Skeletal muscle cell (primary cell): Measurements from ENCODE around the gene EIF3F.

Source experiments
- DNase-seq: peaks from one replicate; pipeline ENCODE4 v3.0.0-alpha.2; 2010; ENCODE audit warnings: low read depth
- H3K4me3 ChIP-seq: 2 replicates; pipeline ENCODE4 v1.5.1; 2011; ENCODE audit warnings: low read depth, mild to moderate bottlenecking, control low read depth, low read length, moderate library complexity

The EIF3F gene

GRCh38 chr11:8018484-8019313 lies 31.6 kb downstream of the EIF3F start:
- DNase-seq, result no peak
- H3K4me3 ChIP-seq, result peak overlapping the region; percentile 65

DNA sequence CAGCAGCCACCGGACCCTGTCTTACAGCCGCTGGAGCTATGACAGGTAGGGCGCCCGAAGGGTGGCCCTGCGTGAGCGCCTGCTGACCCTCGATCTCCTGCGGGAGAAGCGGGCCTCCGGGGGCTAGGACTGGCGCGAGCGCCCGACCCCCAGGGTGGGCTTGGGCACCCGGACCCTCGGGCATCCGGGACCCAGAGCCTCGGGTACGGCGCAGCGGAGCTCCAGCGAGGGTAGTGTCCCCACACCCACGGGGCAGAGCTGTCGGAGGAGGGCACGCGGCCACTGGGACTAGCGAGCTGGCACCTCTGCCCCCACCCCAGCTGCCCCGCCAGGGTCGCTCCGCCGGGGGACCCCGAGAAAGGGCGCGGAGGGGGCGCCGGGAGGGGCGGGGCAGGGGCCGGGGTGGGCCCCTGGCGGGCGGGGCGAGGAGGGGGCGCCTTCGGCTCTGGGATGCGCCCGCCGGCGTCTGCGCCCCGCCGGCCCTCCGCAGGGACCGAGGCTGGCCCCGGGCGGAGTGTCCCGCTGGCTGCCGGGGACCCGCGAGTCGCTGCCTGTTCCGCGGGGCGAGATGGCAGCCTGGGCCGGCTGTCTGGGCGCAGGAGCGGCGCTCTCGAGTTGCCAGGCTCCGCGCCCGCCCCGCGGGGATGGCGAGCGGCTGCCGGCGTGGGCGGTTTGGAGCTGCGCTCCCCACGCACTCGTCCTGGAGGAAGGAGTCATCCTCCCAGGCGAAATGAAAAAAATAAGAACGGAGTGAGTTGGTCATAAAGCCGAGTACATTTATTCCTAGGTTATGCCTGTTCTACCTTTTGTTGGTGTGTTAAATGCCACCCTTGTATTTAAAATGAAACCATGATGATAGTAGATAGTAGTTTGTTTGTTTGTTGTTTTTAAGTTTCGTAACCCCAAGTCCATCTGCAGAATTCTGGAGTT lies 32.4 kb downstream of the EIF3F start:
- peak overlapping the region; percentile 65 for H3K4me3 ChIP-seq
- no peak for DNase-seq

DNA sequence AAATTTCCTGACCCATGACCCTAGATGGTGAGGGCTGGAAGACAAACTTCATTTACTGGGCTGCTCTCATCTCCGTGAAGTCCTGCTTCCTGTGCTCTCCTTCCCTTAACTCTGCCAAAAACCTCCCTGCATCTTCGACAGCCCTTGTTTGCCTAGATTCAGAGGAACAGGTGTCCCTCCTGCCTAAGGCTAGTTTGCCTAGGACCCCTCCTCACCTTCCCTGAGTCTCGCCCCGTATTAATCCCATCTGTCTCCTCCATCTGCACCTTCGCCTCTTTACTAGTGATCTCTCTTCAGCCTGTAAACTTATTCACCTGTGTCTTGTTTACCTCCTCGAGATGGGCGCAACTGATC lies 33.1 kb downstream of the EIF3F start:
- H3K4me3 ChIP-seq, result peak overlapping the region; percentile 65
- no peak for DNase-seq

DNA sequence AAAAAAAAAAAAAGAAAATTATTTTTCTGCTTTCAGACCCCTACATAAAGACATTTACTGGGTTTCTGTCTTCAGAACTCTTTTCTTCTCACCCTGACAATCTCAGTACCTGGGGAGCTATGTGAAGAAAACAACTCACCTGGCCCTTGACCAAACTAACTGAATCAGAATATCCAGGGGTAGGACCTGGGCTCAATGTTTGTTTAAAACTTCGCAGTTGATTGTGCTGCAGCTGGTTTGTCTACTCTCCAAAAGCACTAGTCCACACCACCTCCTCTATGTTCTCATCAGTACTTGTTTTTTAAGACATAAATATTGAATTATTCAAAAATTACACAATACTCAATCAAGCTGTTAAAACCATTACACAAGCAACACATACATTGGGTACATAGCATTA lies 34.8 kb downstream of the EIF3F start:
- DNase-seq, result no peak
- H3K4me3 ChIP-seq, result no peak overlapping the region

DNA sequence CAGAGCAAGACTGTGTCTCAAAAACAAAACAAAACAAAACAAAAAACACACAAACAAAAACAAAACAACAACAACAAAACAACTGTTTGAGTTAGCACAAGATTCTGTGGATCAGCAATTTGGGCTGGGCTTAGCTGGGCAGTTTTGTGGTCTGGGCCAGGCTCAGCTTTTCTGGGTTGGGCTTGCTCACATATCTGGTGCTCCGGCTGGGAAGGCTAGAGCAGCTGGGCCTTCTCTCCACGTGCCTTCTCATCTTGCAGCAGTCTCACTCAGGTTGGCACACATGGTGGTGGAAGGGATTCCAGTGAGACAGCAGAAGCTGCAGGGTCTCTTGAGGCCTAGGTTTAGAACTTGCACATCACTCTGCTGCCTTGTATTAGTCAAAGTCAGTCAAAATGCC lies 35.7 kb downstream of the EIF3F start:
- DNase-seq, result no peak
- H3K4me3 ChIP-seq, result no peak overlapping the region

- no peak for DNase-seq
- H3K4me3 ChIP-seq, result no peak overlapping the region
These were observed 36.9 kb downstream of the EIF3F start for GRCh38 chr11:8023831-8024555.

- DNase-seq, result no peak
- H3K4me3 ChIP-seq, result no peak overlapping the region
These were observed 38.0 kb downstream of the EIF3F start for GRCh38 chr11:8025123-8025522.

DNA sequence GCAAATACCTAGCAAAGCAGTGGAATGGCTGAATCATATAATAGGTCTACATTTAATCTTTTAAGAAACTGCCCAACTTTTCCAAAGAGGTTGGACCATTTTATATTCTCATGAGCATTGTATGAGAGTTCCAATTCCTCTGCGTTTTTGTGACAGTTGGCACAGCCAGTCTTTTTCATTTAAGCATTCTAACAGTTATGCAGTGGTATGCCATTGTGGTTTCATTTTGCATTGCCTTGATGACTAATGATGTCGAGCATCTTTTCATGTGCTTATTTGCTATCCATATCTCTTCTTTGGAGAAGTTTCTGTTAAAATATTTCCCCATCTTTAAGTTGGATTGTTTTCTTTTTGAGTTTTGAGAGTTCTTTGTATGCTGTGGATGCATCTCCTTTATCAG lies 38.7 kb downstream of the EIF3F start:
- DNase-seq, result no peak

GRCh38 chr11:8026982-8027381 lies 39.8 kb downstream of the EIF3F start:
- DNase-seq, result no peak
- no peak overlapping the region for H3K4me3 ChIP-seq

More for the DNA sequence above, 38.7 kb downstream of the EIF3F start:
- H3K4me3 ChIP-seq, result no peak overlapping the region

GRCh38 chr11:8028766-8029165 lies 41.6 kb downstream of the EIF3F start:
- H3K4me3 ChIP-seq, result no peak overlapping the region
- no peak for DNase-seq

DNA sequence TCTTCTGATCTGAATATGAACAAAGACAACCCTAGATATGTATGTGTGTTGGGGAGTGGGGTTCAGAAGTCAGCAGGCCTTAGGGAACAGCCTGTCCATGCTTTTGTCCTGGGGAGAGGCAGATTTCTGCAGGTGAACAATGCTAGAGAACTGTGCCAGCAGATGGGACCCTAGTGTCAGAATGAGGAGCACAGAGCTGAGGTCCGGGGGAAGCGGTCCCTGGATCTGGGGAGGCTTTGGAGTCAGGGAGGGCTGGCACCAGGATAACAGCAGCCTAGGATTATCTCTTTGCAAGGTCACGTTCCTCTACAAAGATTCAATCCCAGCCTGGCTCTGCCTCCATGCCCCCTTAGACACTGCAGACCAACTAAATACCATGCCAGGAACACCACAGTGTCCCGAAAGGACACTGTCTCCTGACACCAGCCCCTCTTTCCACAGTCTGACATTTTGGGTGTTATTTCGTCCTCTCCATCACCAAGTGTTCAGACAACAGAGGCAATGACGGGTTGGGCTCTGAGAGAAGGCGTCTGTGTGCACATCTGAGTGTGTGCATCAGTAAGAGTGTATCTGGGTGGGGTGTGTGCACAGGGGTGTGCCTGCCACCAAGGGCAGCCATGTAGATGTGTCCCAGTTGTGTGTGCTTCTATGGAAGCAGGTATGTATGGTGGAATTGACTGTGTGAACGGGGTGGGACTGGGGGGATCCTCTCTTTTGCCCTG lies 43.5 kb downstream of the EIF3F start:
- no peak for DNase-seq
- H3K4me3 ChIP-seq, result no peak overlapping the region

DNA sequence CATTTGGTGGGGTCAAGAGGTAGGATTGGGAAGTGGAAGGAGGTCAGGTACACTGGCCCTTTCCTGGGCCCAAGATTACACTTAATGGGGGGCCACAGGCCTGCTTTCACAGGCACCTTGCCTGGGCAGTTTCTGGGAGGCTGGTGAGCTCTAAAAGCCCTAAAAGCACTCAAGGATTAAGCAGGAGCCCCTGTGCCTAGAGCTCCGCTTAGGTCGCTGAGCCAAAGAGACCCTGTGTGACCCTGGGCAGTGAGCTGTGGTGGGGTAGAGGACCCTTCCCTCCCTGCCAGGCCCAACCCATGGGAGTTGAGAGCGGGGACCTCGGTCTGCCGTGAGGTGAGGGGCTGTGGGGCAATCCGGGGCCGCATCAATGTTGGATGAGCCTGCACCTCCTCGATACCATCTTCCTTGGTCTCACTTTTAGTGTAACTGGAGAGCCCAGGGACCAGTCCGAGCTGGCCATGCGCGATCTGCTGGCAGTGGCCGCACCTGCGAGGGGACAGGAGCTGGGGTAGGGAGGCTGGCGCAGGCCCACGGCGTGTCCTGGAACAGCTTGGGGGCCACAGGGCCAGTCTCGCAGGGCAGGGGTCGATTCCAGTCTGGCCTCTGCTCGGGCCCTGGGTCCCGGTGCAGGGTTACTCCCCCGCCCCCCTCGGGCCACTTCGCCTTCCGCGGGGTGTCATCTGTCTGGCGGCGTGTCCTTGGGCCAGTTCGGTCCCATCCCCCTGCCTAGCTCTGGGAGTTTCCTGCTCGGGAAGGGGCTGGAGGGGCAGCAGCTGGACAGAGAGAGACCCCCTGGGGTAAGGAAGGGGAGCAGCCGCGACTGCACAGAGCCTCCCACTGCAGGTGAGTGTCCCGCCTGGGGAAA lies 44.3 kb downstream of the EIF3F start:
- no peak overlapping the region for H3K4me3 ChIP-seq
- no peak for DNase-seq

DNA sequence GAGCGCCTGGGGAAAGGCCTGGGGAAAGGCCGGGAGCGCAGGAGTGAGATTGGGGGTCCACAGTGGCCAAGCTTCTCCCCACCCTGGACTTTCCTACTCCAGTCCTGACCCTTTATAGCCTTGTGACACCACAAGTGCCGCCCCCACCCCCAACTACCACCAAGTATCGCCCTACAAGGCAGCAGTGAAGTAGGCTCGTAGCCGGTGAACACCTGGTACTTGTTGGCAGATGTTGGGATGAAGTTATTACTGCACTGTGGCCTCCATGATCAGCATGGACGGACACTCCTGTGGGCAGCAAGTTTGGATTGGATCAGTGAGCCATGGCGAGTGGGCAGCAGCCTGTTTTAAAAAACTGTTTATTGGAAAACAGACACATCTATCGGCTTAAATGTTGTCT lies 45.0 kb downstream of the EIF3F start:
- H3K4me3 ChIP-seq, result no peak overlapping the region
- DNase-seq, result no peak

DNA sequence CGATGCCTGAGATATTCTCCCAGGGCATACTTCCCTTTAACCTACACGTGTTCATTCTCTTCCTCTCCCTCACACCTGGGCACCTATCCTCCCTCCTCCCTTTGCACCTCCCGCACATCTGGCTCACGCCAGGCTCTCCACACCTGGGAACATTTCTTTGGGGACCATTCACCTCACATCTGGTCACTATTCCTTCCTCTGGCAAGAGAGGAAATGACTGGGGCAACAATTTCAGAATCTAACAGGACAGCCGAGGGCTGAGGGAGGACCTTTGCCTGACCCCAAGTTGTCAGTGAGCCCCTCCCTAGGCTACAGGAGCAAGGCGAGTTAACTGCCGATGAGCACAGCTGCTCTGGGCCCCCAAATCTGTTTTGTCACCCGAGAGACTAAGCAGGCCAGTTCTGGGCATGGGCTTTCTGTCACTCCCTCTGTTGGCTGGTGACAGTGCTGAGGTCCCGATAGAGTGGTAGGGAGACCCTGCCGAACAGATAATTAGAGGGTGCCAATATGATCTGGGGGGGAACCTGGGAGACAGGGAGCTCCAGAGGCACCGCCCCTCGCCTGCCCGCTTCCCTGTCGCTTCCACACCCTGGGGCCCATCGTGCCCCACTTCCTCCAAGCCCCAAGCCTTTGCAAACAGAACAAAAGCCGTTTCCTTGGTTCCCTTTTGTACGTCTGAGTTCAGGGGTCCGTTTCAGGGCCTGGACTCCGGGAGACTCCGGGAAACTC lies 45.6 kb downstream of the EIF3F start:
- no peak for DNase-seq
- peak overlapping the region; percentile 1 for H3K4me3 ChIP-seq

DNA sequence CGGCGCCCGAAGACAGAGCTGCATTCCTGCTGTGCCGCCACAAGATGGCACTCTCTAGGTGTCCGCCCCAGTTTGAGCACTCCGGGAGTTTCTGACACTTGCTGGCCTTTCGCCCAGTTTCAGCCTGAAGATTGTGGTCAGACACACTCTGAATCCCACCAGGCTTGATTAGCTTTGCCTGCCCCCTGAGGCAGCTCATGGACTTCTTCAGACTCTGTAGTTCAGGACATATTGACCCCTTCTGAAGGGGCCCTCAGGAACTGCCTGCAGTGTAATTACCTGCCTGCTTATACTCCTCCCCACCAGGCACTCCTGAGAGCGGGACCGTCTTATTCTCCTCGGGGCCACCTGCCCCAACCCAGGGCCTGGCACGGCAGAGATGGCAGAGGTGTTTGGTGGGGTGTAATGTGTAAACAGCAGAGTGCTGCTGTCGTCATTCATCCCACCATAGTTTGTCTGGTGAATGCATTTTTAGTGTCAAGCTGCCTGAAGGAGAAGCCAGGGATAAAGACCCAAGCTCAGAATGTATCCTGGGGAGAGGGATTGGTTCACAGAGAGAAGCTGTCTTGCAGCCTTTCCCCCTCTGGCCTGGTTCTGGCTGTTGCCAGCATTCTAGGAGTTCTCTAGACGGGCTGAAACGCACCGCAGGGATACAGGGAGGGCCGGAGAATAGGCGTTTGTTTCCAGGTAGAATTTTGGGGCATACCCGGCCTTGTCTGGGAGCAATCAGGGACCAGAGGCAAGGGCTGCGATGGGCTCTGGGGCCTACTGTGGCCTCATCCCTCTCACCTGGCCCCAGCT lies 46.4 kb downstream of the EIF3F start:
- H3K4me3 ChIP-seq, result no peak overlapping the region
- peak; percentile 47 for DNase-seq

DNA sequence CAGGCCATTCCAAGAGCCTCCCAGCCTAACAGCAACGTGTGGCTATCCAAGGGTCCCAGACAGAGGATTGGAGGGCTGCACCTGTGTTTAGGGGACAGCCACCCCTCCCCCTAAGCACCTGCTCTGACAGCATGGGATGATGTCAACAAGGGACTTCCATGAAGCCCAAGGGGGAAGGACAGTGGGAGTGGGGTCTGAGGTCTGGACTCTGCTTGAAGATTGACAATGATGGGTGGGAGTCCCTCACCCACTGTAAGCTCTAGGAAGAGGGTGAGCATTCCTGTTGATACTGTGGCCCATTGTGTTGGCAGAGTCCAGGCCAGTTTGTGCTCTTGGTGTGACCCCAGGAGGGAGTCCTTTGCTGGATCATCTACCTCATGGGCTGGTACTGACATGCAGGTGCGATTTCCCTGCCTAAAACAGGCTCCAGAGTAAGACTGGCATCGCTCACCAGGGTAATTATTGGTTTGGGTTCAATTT lies 47.0 kb downstream of the EIF3F start:
- DNase-seq, result no peak
- no peak overlapping the region for H3K4me3 ChIP-seq

DNA sequence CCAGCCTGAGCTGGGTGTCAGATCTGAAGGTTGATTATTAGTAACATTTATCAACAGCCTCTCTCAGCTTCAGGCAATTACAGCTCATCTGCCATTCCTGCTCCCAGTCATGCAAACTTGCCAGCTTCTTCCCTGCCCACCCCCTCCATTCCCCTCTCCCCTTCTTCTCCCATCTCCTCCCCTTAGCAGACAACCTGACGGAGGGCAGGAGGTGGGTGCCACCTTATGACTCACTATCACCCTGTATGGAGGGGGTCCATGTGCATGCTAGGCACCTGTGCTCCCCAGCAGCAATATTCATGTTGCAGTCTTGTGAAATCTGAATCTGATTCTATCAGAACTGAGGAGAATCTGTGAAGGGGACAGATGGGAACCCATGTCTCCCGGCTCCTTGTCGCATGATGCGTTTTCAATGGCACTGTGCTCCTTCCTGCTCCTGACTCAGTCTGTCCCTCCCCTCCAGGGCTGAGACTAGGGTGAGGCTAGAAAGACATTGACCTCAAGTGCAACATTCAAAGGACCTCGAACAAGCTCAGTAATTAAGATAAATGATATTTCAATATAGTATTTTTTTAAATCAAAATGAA lies 47.6 kb downstream of the EIF3F start:
- H3K4me3 ChIP-seq, result no peak overlapping the region
- no peak for DNase-seq
